Caco-2 (cell line): ENCODE data around the gene CRTAP. TPM values are rescaled to one million over a fixed set of nuclear protein-coding genes. Genes with fewer than 3 reads are reported as not detected.

Experiments used
- BruUV-seq: library from RNA; stranded (reverse); fragments of 400-500 nt; replicated peaks from 2 replicates; lab custom pipeline; 2021; lab: Mats Ljungman, UMichigan
- CTCF ChIA-PET: fragments of 300-600 bp; sonication (Branson Sonifier 250); formaldehyde crosslinking; loops from one replicate; lab custom pipeline; 2022; ENCODE audit warnings: antibody characterized with exemption; lab: Charles Lee
- POLR2A ChIA-PET: fragments of 300-600 bp; sonication (Branson Sonifier 250); formaldehyde crosslinking; loops from one replicate; lab custom pipeline; 2022; ENCODE audit warnings: antibody characterized with exemption; lab: Charles Lee
- DNase-seq, 2 experiments: peaks; one replicate each; pipeline versions ENCODE4 v3.0.0 to v3.0.0-alpha.2; 2020 to 2022
- H3K27me3 ChIP-seq: replicated peaks from 2 replicates; pipeline ENCODE4 v1.6.0; 2011; ENCODE audit warnings: low read length; ENCODE audit not compliant: control insufficient read depth, insufficient read depth
- H3K36me3 ChIP-seq: 2 replicates; pipeline ENCODE4 v1.5.1; 2011; ENCODE audit warnings: low read length; ENCODE audit not compliant: control insufficient read depth, insufficient read depth
- H3K4me1 ChIP-seq: fragments of 250-450 bp; sonication (Bioruptor Pico); 2 replicates; pipeline ENCODE4 v1.5.1; 2020; ENCODE audit warnings: mild to moderate bottlenecking
- H3K4me3 ChIP-seq: 2 replicates; pipeline ENCODE4 v1.5.1; 2011; ENCODE audit warnings: low read depth, mild to moderate bottlenecking, control low read depth, low read length
- H3K9me3 ChIP-seq: fragments of 250-450 bp; sonication (Bioruptor Pico); 2 replicates; pipeline ENCODE4 v1.5.1; 2020; ENCODE audit warnings: mild to moderate bottlenecking, moderate library complexity
- H3K27ac Mint-ChIP-seq: one replicate; pipeline ENCODE4 v1.8.0; 2022; ENCODE audit warnings: mixed read lengths; ENCODE audit not compliant: unreplicated experiment
- H3K27me3 Mint-ChIP-seq: one replicate; pipeline ENCODE4 v1.8.0; 2022; ENCODE audit warnings: mixed read lengths; ENCODE audit not compliant: insufficient read depth, unreplicated experiment
- H3K36me3 Mint-ChIP-seq: one replicate; pipeline ENCODE4 v1.8.0; 2022; ENCODE audit warnings: mild to moderate bottlenecking, mixed read lengths; ENCODE audit not compliant: insufficient read depth, unreplicated experiment
- H3K4me1 Mint-ChIP-seq: one replicate; pipeline ENCODE4 v1.8.0; 2022; ENCODE audit warnings: low read depth, mixed read lengths; ENCODE audit not compliant: unreplicated experiment
- H3K4me3 Mint-ChIP-seq: one replicate; pipeline ENCODE4 v1.8.0; 2022; ENCODE audit warnings: mild to moderate bottlenecking, moderate library complexity, mixed read lengths; ENCODE audit not compliant: unreplicated experiment
- H3K9me3 Mint-ChIP-seq: one replicate; pipeline ENCODE4 v1.8.0; 2022; ENCODE audit warnings: mixed read lengths; ENCODE audit not compliant: unreplicated experiment
- intact Hi-C: fragments of 100-400 bp; cut with micrococcal nuclease; formaldehyde crosslinking; loops from one replicate; pipeline ENCODE4 v1.10.0; 2022; ENCODE audit not compliant: unreplicated experiment
- total RNA-seq: library from RNA; stranded (reverse); gene quantifications from 2 replicates; pipeline ENCODE4 v1.2.3, GENCODE V29; 2022
- TF ChIP-seq, protein P1 (sequence below), 2 experiments: fragments of 200-600 bp in 1 of 2; IDR thresholded peaks; 1 replicate in 1 of 2; 2 replicates in 1 of 2; pipeline versions ENCODE4 v1.5.1 to v1.8.0; 2011 to 2022; ENCODE audit warnings: antibody characterized with exemption in 1 of 2, control low read depth in 1 of 2, inconsistent platforms in 1 of 2, low read depth in 1 of 2, low read length in 1 of 2, mild to moderate bottlenecking in 1 of 2, moderate library complexity in 1 of 2; ENCODE audit not compliant: insufficient read depth in 1 of 2, severe bottlenecking in 1 of 2, unreplicated experiment in 1 of 2

Gene CRTAP
- total RNA-seq, 1 experiment from 2014 or later, result 144 TPM

- no peak overlapping the region for H3K27ac Mint-ChIP-seq
- H3K4me1 Mint-ChIP-seq, result peaks cover 12% of the 10 kb centered on the region
- no peaks in the 10 kb centered on the region for H3K9me3 Mint-ChIP-seq
- H3K36me3 ChIP-seq, result no peaks in the 10 kb centered on the region
- DNase-seq, result no peak
- no peaks in the 10 kb centered on the region for H3K9me3 ChIP-seq
- no peaks in the 10 kb centered on the region for H3K27me3 Mint-ChIP-seq
- intact Hi-C loops, result no loop called here
- no TSS peak for BruUV-seq
- ChIA-PET POLR2A (no interaction called here), CTCF (no interaction called here)
- TF ChIP-seq, protein P1, sequence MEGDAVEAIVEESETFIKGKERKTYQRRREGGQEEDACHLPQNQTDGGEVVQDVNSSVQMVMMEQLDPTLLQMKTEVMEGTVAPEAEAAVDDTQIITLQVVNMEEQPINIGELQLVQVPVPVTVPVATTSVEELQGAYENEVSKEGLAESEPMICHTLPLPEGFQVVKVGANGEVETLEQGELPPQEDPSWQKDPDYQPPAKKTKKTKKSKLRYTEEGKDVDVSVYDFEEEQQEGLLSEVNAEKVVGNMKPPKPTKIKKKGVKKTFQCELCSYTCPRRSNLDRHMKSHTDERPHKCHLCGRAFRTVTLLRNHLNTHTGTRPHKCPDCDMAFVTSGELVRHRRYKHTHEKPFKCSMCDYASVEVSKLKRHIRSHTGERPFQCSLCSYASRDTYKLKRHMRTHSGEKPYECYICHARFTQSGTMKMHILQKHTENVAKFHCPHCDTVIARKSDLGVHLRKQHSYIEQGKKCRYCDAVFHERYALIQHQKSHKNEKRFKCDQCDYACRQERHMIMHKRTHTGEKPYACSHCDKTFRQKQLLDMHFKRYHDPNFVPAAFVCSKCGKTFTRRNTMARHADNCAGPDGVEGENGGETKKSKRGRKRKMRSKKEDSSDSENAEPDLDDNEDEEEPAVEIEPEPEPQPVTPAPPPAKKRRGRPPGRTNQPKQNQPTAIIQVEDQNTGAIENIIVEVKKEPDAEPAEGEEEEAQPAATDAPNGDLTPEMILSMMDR (IDR thresholded peaks at IDR 0.05; ENCODE audit: insufficient read depth in 1 of 2, low read depth in 1 of 2, low read length in 1 of 2, severe bottlenecking in 1 of 2, unreplicated experiment in 1 of 2), result no peak
- H3K4me1 ChIP-seq, result no peaks in the 10 kb centered on the region
- H3K4me3 Mint-ChIP-seq, result no peak overlapping the region
- no peaks in the 10 kb centered on the region for H3K27me3 ChIP-seq
- no peaks in the 10 kb centered on the region for H3K36me3 Mint-ChIP-seq
- no peak overlapping the region for H3K4me3 ChIP-seq
Observed at GRCh38 chr3:33167716-33168336, 54.0 kb downstream of the CRTAP start.

- H3K36me3 ChIP-seq, result no peaks in the 10 kb centered on the region
- Mint-ChIP-seq H3K27me3 (no peaks in the 10 kb centered on the region), H3K4me3 (no peak overlapping the region), H3K27ac (no peak overlapping the region), H3K4me1 (peaks cover 12% of the 10 kb centered on the region), H3K9me3 (no peaks in the 10 kb centered on the region), H3K36me3 (no peaks in the 10 kb centered on the region)
- no peaks in the 10 kb centered on the region for H3K27me3 ChIP-seq
- DNase-seq, result no peak
- no TSS peak for BruUV-seq
- H3K9me3 ChIP-seq, result no peaks in the 10 kb centered on the region
- POLR2A ChIA-PET, result no interaction called here
- no peak overlapping the region for H3K4me3 ChIP-seq
- CTCF ChIA-PET, result interaction anchor here (0.7 kb wide), 1 partner anchor 82 kb away, joined by 3 read pairs; no protein-coding TSS in a partner anchor
- intact Hi-C loops, result no loop called here
- no peaks in the 10 kb centered on the region for H3K4me1 ChIP-seq
- TF ChIP-seq, protein P1 (IDR thresholded peaks at IDR 0.05; ENCODE audit: insufficient read depth in 1 of 2, low read depth in 1 of 2, low read length in 1 of 2, severe bottlenecking in 1 of 2, unreplicated experiment in 1 of 2), result no peak
Observed at GRCh38 chr3:33170531-33170930, 56.7 kb downstream of the CRTAP start.

- Mint-ChIP-seq H3K27me3 (no peaks in the 10 kb centered on the region), H3K4me1 (peaks cover 12% of the 10 kb centered on the region), H3K27ac (no peak overlapping the region), H3K9me3 (no peaks in the 10 kb centered on the region), H3K4me3 (no peak overlapping the region), H3K36me3 (no peaks in the 10 kb centered on the region)
- DNase-seq, result no peak
- no peaks in the 10 kb centered on the region for H3K4me1 ChIP-seq
- CTCF ChIA-PET, result no interaction called here
- no peaks in the 10 kb centered on the region for H3K36me3 ChIP-seq
- no peaks in the 10 kb centered on the region for H3K27me3 ChIP-seq
- H3K9me3 ChIP-seq, result no peaks in the 10 kb centered on the region
- intact Hi-C loops, result no loop called here
- BruUV-seq, result no TSS peak
- TF ChIP-seq, protein P1 (IDR thresholded peaks at IDR 0.05; ENCODE audit: insufficient read depth in 1 of 2, low read depth in 1 of 2, low read length in 1 of 2, severe bottlenecking in 1 of 2, unreplicated experiment in 1 of 2), result no peak
- POLR2A ChIA-PET, result interaction anchor here (0.5 kb wide), 1 partner anchor 61 kb away, joined by 11 read pairs; no protein-coding TSS in a partner anchor
- no peak overlapping the region for H3K4me3 ChIP-seq
Observed at GRCh38 chr3:33171580-33171979, 57.8 kb downstream of the CRTAP start.
